Stimulated activated CD4-positive, alpha-beta T cell treated with anti-CD3 and anti-CD28 coated beads, Interleukin-4, amount 100 ng/mL, for 24 hours (primary cell): ENCODE data around the gene EFNA1.

Experiments
- DNase-seq: peaks from one replicate; pipeline ENCODE4 v3.0.0-alpha.2; 2020

The EFNA1 gene

DNA sequence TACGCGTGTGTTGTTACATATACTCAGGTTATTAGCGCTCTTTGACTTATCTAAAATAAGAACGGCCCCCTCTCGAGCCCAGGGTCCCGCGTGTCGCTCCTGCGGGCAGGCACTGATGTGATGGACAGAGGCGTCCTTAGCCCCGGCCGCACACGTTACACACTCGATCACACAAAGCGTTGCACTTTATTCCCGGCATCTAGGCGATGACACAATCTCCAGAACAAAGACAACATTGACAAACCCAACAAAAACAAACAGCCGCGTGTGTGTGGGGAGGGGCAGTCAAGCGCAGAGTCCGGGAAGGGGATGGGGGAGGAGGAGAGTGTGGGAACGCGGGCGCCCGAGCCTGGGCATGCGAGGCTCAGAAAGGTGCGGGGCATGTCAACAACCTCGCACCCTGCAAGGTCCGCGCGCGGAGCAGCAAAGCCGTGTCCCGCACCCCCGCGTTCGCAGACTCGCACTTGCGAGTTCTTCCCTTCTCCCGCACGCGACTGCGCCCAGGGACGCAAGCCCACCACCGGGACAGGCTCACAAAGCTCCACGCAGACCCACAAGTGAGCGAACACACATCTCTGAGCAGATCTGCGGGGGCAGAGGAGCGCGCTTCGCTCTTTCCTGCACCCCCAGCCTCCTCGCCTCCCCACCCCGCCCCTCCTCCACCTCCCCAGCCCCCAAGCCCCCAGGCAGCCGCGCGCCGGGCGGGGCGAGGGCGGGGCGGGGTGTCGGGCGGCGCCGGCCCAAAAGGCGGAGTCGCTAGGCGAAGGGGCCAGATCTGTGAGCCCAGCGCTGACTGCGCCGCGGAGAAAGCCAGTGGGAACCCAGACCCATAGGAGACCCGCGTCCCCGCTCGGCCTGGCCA, at the start of gene EFNA1:
Gene EFNA1, plus strand, starts transcription at position 772 of the 862 bp plus-strand sequence. CDS start 102 bp downstream, outside the sequence.
- DNase-seq: peak; percentile 44

DNA sequence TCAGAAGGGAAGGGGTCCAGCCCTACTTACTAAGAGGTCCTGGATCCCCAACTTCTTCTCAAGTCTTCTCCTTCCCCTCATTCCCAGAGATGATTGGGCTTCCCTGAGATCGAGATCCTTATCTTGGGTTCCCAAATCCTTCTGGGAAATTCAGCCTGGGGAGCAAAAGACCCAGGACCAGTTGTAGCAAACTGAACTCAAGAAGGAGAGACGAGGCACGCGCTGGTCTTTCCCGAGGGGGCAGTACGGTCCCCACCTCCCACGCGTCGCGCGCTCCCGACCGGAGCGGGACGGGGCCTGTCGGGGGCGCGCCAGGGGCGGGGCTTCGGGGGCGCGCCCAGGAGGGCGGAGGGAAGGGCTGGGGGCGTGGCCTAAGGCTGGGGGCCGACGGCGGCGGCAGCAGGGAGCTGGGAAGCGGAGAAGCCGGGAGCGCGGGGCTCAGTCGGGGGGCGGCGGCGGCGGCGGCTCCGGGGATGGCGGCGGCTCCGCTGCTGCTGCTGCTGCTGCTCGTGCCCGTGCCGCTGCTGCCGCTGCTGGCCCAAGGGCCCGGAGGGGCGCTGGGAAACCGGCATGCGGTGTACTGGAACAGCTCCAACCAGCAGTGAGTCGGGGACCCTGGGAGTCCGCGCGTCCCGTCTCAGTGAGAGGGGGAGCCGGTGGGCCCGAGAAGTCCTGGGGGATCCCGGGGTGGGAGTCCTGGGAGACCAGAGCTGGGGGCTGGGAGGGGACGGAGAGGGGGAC, 49.0 kb upstream of the EFNA1 start, which contains the start of gene EFNA3:
Gene EFNA3, plus strand, starts transcription at position 369 of the 741 bp plus-strand sequence. Its CDS starts 105 bp downstream, at position 474.
- DNase-seq: peak; percentile 59

DNA sequence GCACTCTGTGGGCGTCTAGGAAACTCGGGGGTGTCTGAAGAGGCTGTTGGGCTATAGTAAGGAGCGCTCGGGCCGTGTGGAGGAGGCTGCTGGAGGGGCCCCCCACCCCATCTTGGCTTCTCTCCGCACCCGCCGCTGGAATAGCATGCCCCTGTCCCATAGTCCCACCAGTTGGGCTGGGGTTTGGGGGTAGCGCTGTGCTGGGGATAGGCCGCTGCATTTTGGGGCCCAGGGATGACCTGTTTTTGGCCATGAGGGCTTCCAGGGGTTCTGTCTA, 48.5 kb upstream of the EFNA1 start:
- no peak for DNase-seq

- DNase-seq: no peak
Observed at GRCh38 chr1:155079487-155080311, 48.0 kb upstream of the EFNA1 start.

- peak; percentile 33 for DNase-seq
Observed at GRCh38 chr1:155080312-155081228, 47.1 kb upstream of the EFNA1 start.

DNA sequence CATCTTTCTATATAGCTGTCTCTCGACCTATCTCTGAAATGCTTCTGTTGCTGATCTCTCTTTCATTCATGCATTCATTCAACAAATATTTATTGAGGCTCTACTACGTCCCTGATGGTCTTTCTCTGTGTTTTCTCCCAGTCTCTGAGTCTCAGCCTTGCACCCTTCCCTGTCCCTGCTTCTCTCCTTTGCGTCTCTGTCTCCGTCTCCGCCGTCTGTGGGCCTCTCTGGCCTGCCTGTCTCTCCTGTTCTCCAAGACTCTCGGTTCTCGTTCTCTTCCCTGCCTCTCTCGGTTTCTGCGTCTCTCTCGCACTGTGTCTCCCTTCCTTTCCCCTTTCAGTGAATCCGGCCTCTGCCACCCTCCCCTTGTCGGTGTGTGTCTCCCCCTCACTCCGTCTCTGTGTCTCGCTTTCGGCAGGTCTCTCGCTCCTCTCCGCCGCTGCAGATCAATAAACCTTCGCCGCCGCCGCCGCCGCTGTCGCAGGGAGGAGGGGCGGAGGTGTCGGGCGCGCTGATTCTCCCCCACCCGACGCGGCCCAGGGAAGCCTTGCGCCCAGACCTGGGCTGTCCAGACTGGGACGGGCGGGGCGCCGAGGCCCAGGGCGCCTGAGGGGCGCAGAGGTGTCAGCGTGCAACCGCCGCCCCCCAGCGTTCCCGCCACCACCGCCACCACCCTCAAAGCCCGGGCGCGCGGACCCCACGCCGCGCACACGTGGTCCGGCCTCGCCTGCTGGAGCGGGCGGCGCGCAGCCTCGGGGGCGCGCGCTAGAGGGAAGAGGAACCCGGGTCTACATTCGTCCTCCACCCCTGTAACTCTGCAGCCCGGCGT, 46.0 kb upstream of the EFNA1 start:
- no peak for DNase-seq

DNA sequence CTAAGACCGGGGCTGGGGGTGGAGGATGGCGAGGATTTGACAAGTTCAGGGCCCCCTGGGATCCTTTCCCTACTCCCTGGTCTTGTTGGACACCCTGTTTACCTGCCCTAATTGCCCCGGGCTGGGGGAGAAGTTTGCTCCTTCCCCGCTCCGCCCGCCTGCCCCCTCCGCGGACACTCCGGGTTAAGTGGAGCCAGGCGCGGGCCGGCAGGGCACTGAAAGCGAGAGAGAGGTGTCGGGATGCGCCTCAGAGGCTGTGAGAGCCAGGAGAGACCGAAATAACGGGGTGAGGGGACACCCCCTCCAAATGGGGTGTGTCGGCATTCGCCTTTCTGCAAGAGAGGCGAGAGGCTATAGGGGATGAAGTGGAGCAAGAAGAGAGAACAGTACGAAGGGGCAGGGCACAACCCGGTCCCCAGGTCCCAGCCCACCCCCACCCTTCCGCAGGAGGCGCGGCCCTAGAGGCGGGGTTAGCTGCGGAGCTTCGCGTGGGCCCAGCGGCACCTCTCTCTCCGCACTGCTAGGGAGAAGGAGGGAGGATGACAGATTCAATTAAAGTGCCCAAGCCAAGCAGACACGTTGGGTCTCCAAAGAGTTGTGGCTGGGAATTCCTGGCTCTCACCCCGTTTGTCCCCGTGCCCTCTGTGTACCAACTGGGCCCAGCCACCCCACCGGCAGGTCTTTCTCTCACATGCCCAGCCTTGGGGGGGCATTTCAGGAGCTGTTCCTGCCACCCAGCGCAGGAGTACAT, 45.2 kb upstream of the EFNA1 start:
- DNase-seq: no peak

DNA sequence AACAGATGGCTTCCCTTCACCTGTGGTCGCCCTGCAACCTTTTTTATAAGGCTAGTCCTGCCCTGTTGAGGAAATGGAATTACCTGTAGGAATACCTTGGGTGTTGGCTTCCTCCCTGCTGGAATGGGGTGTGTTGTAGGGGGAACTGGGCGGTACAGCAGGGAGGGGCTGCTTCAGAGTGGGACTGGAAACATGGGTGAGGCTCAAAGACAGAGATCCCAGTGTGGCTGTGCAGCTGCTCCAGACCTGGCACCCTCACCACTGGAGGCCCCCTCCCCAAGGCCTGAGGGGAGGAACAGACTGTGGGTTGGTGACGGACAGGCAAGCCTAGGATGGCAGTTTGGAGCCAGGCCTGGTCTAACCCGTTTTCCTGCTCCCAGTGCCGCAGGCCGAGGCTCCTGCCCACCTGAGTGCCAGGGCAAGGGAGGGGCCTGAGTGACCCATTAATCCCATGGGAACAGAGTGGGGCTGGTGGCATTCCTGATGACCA, 44.6 kb upstream of the EFNA1 start:
- DNase-seq: no peak

DNA sequence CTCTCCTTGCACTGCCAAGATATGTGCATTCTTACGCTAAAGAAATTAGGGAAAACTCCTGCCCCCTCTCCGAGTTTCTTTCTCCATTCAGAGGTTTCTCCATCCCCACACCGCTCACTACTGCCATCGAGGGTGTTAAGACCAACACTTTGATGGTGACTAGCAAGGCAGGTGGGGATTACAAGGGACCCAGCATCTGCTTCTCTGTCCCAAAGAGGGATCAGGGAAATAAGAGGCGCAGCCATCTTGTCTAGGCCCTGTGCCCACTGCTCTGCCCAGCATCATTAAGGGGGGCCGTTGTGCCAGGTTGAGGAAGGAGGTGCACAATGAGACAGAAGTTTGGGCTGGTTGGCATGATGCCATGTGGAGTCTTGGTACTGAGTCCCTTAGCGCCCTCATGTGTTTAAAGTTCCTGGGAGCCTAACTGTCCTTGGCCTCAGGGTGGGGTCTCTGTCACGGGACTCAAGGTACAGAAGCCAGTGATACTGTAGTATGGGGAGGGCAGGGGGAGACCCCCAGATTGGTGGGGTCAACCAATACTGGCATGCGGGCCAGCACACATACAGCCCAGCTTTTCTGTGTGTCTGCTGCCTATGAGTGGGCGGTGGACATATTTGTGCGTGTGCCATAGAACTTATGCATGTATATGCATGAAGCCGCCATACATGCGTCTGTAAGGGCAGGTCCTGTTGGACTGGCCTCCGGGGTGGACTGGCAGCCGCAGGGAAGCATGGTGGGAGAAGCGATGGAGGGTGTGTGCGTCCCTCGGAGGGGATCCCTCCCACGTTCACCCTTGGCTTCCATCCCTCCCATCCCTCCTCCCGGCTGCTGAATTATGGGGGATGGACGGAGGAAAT, 43.6 kb upstream of the EFNA1 start:
- DNase-seq: no peak

DNA sequence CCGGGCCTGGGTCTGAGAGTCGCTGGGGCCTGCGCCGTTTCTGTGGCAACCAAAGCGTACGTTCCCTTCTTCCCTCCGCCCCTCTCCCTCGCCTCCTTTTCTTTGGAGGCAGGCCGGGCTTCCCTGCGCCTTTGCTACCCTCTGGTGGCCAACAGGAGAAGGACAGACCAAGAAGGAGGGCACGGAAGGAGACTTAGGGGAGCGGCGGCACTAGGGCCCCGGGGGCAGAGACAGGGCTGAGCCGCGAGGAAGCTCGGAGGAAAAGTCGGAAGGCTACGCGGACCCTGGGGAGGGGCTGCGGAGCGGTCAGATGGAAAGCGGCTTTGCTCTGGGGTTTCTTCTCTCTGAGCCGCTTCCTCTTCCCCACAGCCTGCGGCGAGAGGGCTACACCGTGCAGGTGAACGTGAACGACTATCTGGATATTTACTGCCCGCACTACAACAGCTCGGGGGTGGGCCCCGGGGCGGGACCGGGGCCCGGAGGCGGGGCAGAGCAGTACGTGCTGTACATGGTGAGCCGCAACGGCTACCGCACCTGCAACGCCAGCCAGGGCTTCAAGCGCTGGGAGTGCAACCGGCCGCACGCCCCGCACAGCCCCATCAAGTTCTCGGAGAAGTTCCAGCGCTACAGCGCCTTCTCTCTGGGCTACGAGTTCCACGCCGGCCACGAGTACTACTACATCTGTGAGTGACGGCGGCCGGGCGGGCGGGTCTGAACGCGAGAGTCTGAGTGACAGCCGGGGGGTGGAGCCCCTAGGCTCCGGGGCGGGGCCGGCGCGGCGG, 42.8 kb upstream of the EFNA1 start:
- DNase-seq: peak; percentile 90

DNA sequence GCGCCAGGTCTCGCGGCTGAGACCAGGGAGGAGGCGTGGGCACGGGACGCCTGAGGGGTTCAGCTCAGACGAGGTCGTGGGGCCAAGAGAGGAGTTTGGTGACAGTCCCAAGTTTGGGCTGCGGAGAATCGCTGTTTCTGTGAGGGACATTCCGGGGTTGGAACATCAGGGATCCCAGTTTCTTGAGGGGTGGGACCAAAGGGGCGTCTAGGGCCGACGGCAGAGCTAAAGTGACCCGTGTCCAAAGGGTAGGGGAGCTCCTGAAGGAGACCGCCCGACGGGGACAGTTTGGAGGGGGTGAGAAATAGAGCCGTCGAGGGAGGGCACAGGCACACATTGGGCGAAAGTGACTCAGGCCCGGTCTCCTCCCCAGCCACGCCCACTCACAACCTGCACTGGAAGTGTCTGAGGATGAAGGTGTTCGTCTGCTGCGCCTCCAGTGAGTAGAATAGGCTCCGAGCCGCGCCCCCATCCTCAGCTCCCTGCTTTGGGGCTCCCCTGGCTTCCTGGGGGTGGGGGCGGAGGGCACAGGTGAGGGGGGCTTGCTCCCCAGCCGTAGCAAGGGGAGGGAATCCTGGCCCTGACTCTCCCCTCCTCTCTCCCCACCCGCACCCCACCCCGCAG, 42.1 kb upstream of the EFNA1 start:
- DNase-seq: peak; percentile 82

DNA sequence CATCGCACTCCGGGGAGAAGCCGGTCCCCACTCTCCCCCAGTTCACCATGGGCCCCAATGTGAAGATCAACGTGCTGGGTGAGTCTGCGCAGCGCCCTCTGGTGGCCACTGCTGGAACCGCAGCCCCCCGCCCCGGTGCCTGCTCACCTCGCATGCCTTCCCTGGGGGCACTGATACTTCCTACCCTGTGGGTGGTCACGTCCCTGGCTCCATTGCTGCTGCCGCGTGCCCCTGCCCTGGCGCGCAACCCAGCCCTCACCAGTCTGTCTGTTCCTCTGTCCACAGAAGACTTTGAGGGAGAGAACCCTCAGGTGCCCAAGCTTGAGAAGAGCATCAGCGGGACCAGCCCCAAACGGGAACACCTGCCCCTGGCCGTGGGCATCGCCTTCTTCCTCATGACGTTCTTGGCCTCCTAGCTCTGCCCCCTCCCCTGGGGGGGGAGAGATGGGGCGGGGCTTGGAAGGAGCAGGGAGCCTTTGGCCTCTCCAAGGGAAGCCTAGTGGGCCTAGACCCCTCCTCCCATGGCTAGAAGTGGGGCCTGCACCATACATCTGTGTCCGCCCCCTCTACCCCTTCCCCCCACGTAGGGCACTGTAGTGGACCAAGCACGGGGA, 41.4 kb upstream of the EFNA1 start:
- peak; percentile 81 for DNase-seq

GRCh38 chr1:155086856-155087535, 40.7 kb upstream of the EFNA1 start:
- DNase-seq: no peak

DNA sequence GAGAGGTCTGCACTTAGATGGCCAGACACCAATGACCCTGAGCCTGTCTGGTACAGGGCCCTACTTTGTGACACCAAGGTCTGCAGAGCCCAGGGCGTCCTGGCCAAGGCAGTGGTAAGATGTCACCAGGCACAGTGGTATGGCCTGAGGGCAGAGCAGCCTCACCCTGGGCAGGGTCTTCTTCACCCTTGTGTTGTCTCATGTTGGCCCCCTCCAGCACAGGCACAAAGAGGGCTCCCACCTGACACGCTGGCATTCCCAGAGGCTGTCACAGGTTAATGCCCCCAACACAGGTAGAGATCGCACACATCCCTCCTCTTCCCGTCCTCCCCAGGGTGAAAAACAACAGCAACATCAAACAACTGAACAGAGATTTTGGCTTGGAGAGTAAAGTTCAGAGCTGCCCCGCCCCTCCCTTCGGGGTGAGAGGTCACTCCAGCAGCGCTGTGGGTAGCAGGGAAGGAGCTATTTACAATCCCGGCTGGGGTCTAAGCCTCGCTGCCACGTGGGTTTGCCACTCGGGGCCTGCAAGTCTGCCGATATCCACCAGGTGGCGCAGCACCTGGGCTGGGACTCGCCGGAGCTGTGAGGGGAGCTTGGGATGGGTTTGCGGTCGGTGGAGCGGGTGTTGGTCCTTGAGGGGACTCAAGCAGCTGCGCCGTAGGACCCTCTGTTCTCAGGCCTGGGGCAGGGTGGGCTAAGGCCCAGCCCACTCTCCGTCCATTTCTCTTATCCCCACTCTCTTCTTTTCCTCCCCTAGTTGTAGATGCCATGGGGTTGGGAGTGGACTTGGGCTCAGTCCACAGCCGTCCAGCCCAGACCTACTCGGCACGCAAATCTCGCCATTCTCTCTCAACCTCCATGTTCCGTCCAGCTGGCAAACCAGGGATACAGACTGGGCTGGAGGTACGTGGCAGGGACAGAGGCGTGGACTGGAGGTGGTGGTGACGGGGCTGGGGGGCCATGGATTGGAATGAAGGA, 36.3 kb upstream of the EFNA1 start:
- DNase-seq: peak; percentile 86

GRCh38 chr1:155092131-155092530, 35.5 kb upstream of the EFNA1 start:
- no peak for DNase-seq

- no peak for DNase-seq
Observed at GRCh38 chr1:155092641-155093040, 35.0 kb upstream of the EFNA1 start.
